ENCODE results near the gene IL17RD. TPM values are rescaled to one million over a fixed set of nuclear protein-coding genes. Genes with fewer than 3 reads are reported as not detected.

The IL17RD gene
- total and polyA plus RNA-seq, 2 of the 4 experiments (the other 2 are of a cell fraction): 0.72 to 0.92 TPM

GRCh38 chr3:57144952-57145351 lies 20.2 kb downstream of the IL17RD start:
- no peak for ATAC-seq (ENCODE audit: low read depth)
- no peak overlapping the region for H3K27ac ChIP-seq (ENCODE audit: insufficient read depth, low read length)
- H3K27me3 ChIP-seq (ENCODE audit: control insufficient read depth, insufficient read depth, low read length): peaks cover 6% of the 10 kb centered on the region
- H3K9me1 ChIP-seq (ENCODE audit: insufficient read depth, low read length): no peaks in the 10 kb centered on the region
- H2AK9ac ChIP-seq (replicated peaks; ENCODE audit: low read depth, low read length, poor library complexity): no peak overlapping the region
- H4K20me1 ChIP-seq (ENCODE audit: insufficient read depth, low read length): no peaks in the 10 kb centered on the region
- WGBS, 2 experiments (ENCODE audit: extremely low coverage in 2 of 2, insufficient read length in 1 of 2): 0% methylated on average over 1 of the region's 3 CpGs; no CpG with 5 or more reads in 1 of the 2 experiments
- H3K14ac ChIP-seq (replicated peaks; ENCODE audit: low read depth, low read length): no peak overlapping the region
- ChIA-PET POLR2A (ENCODE audit: unreplicated experiment) (no interaction called here), CTCF (no interaction called here)
- in situ Hi-C loops (cut with MboI; ENCODE audit: low sequenced_read_pairs): no loop called here
- no peak overlapping the region for H2AFZ ChIP-seq (replicated peaks; ENCODE audit: low read length, poor library complexity)
- H3K18ac ChIP-seq (ENCODE audit: low read depth, low read length): no peak overlapping the region
- no peak overlapping the region for H4K8ac ChIP-seq (ENCODE audit: low read depth in 2 of 2, low read length in 2 of 2)
- no peaks in the 10 kb centered on the region; the same call in 1 of the 2 replicates for H3K4me1 ChIP-seq (ENCODE audit: control insufficient read depth, insufficient read depth, low read length)
- H3K4me3 ChIP-seq (ENCODE audit: insufficient read depth, low read depth, low read length): no peak overlapping the region
- no peak overlapping the region for H2BK5ac ChIP-seq (ENCODE audit: low read depth, low read length, poor library complexity, severe bottlenecking)
- TF ChIP-seq ELK1 (IDR thresholded peaks at IDR 0.05; ENCODE audit: borderline replicate concordance, low read depth, low read length) (no peak), RFX5 (IDR thresholded peaks at IDR 0.05; ENCODE audit: low read depth, low read length) (no peak), USF2 (IDR thresholded peaks at IDR 0.05; ENCODE audit: low read depth, low read length) (no peak), FOS (IDR thresholded peaks at IDR 0.05; ENCODE audit: low read depth, low read length) (no peak), NFE2L2 (IDR thresholded peaks at IDR 0.05; ENCODE audit: low read depth, low read length) (no peak), BHLHE40 (IDR thresholded peaks at IDR 0.05; ENCODE audit: low read depth, low read length) (no peak), CTCF (conservative IDR thresholded peaks at IDR 0.05; ENCODE audit: low read depth, low read length) (no peak), MAFK (IDR thresholded peaks at IDR 0.05; ENCODE audit: low read depth, low read length) (no peak), POLR2A (IDR thresholded peaks at IDR 0.05; ENCODE audit: low read depth, low read length) (no peak), MXI1 (IDR thresholded peaks at IDR 0.05; ENCODE audit: borderline replicate concordance, low read depth, low read length) (no peak), RCOR1 (IDR thresholded peaks at IDR 0.05; ENCODE audit: insufficient replicate concordance, low read length) (no peak)
- no peak overlapping the region for H2AK5ac ChIP-seq (ENCODE audit: low read depth, low read length)
- H3K79me1 ChIP-seq (ENCODE audit: low read depth in 1 of 2, low read length in 2 of 2): no peaks in the 10 kb centered on the region
- no peak overlapping the region for H2BK20ac ChIP-seq (ENCODE audit: low read depth, low read length)
- no peak overlapping the region for H2BK15ac ChIP-seq (ENCODE audit: low read depth, low read length)
- dilution Hi-C loops (cut with HindIII; ENCODE audit: low sequenced_read_pairs, unreplicated experiment): no loop called here
- BruUV-seq (replicated peaks): no TSS peak
- H3K9ac ChIP-seq (ENCODE audit: low read depth, low read length): no peak overlapping the region
- H3K56ac ChIP-seq (ENCODE audit: extremely low read depth, insufficient read depth, low read length): no peak overlapping the region
- DNase-seq: no peak
- no peak overlapping the region for H3K4me2 ChIP-seq (ENCODE audit: low read depth, low read length)
- H3K9me3 ChIP-seq (ENCODE audit: control insufficient read depth, insufficient read depth, low read length): no peaks in the 10 kb centered on the region
- H4K5ac ChIP-seq (ENCODE audit: low read depth, low read length): no peak overlapping the region
- intact Hi-C loops (cut with micrococcal nuclease): no loop called here
- no peak overlapping the region for H4K91ac ChIP-seq (ENCODE audit: insufficient read depth, low read depth, low read length)
- no peaks in the 10 kb centered on the region for H3K36me3 ChIP-seq (ENCODE audit: control insufficient read depth, insufficient read depth, low read length)
- H3K4ac ChIP-seq (ENCODE audit: low read depth, low read length): no peak overlapping the region
- no peak overlapping the region for H2BK120ac ChIP-seq (ENCODE audit: low read depth, low read length)
- no peak overlapping the region for H3K23ac ChIP-seq (ENCODE audit: low read depth, low read length)
